SU-DHL-6 (cell line): ENCODE results near the gene SLC2A1.

Experiments used
- H2AFZ ChIP-seq: fragments of 200-600 bp; sonication (generic); 2 replicates; pipeline ENCODE4 v1.6.1; 2014; ENCODE audit warnings: low read depth, mild to moderate bottlenecking, moderate library complexity, mixed read lengths, antibody characterized with exemption, low read length; ENCODE audit not compliant: severe bottlenecking
- H3F3A ChIP-seq: fragments of 200-600 bp; shearing (Covaris generic); 2 replicates; pipeline ENCODE4 v1.6.0; 2016; ENCODE audit warnings: antibody characterized with exemption, mild to moderate bottlenecking; ENCODE audit not compliant: insufficient read depth
- H3K27ac ChIP-seq: fragments of 200-600 bp; sonication (generic); 2 replicates; pipeline ENCODE4 v1.5.1; 2016; ENCODE audit warnings: low read depth, mild to moderate bottlenecking, low read length, moderate library complexity, mixed read lengths
- H3K27me3 ChIP-seq: fragments of 200-600 bp; sonication (generic), shearing (Covaris generic); 2 replicates; pipeline ENCODE4 v1.6.0; 2014; ENCODE audit warnings: mild to moderate bottlenecking, low read length
- H3K36me3 ChIP-seq: fragments of 200-600 bp; sonication (generic); 2 replicates; pipeline ENCODE4 v1.6.1; 2014; ENCODE audit warnings: mild to moderate bottlenecking, low read length, mixed read lengths
- H3K4me2 ChIP-seq: fragments of 300-600, 200-600 bp; shearing (Covaris generic), sonication (generic); 2 replicates; pipeline ENCODE4 v1.6.0; 2014; ENCODE audit warnings: low read length, low read depth, mild to moderate bottlenecking; ENCODE audit not compliant: poor library complexity, severe bottlenecking
- H3K4me3 ChIP-seq: fragments of 200-600 bp; sonication (generic); 2 replicates; pipeline ENCODE4 v1.5.1; 2014; ENCODE audit warnings: antibody characterized with exemption, low read length, mild to moderate bottlenecking, mixed read lengths; ENCODE audit not compliant: insufficient read depth, poor library complexity, severe bottlenecking
- H3K79me2 ChIP-seq: fragments of 200-600 bp; sonication (generic); 2 replicates; pipeline ENCODE4 v1.6.1; 2014; ENCODE audit warnings: mild to moderate bottlenecking, low read length, moderate library complexity; ENCODE audit not compliant: insufficient read depth
- H3K9ac ChIP-seq: fragments of 200-600 bp; sonication (generic); 2 replicates; pipeline ENCODE4 v1.7.0; 2014; ENCODE audit warnings: mild to moderate bottlenecking, low read length
- H3K9me2 ChIP-seq: fragments of 200-600 bp; sonication (generic); replicated peaks from 2 replicates; pipeline ENCODE4 v1.6.1; 2014; ENCODE audit warnings: low read length; ENCODE audit not compliant: insufficient read depth
- H3K9me3 ChIP-seq: fragments of 200-600 bp; sonication (generic); 2 replicates; pipeline ENCODE4 v1.6.1; 2014; ENCODE audit warnings: low read length, mixed read lengths; ENCODE audit not compliant: insufficient read depth
- H4K20me1 ChIP-seq: fragments of 200-600 bp; sonication (generic); 2 replicates; pipeline ENCODE4 v1.6.1; 2014; ENCODE audit warnings: low read depth, mild to moderate bottlenecking, antibody characterized with exemption, low read length, moderate library complexity, mixed read lengths
- CTCF ChIP-seq: fragments of 200-600 bp; sonication (generic); IDR thresholded peaks from one replicate; pipeline ENCODE4 v1.5.1; 2017; ENCODE audit warnings: antibody characterized with exemption, mild to moderate bottlenecking, low read length, moderate library complexity; ENCODE audit not compliant: insufficient read depth, poor library complexity, severe bottlenecking
- EZH2phosphoT487 ChIP-seq: fragments of 200-600 bp; sonication (generic), shearing (Covaris generic); conservative IDR thresholded peaks from 2 replicates; pipeline ENCODE4 v1.6.1; 2018; ENCODE audit warnings: mild to moderate bottlenecking, antibody characterized with exemption, low read length, moderate library complexity, mixed read lengths

The SLC2A1 gene

GRCh38 chr1:42927920-42928505, 30.7 kb downstream of the SLC2A1 start:
- Histone ChIP-seq H4K20me1 (no peaks in the 10 kb centered on the region), H3K27ac (no peak overlapping the region), H3K9me3 (no peaks in the 10 kb centered on the region), H3K4me2 (no peak overlapping the region), H2AFZ (no peak overlapping the region), H3K9ac (no peak overlapping the region), H3K9me2 (no peaks in the 10 kb centered on the region), H3F3A (peaks cover 42% of the 10 kb centered on the region), H3K27me3 (no peaks in the 10 kb centered on the region), H3K79me2 (peaks cover 4% of the 10 kb centered on the region; the same call in 1 of the 2 replicates), H3K4me3 (no peak overlapping the region), H3K36me3 (no peaks in the 10 kb centered on the region)
- no peak for TF ChIP-seq CTCF
- TF ChIP-seq EZH2phosphoT487 = no peak

- no peak overlapping the region for H3K9ac ChIP-seq
- H3F3A ChIP-seq = peaks cover 36% of the 10 kb centered on the region
- H3K36me3 ChIP-seq = no peaks in the 10 kb centered on the region
These were observed 31.3 kb downstream of the SLC2A1 start for GRCh38 chr1:42927274-42927841.

GRCh38 chr1:42926879-42927242, 31.8 kb downstream of the SLC2A1 start:
- H3K36me3 ChIP-seq = no peaks in the 10 kb centered on the region
- no peak overlapping the region for H2AFZ ChIP-seq
- no peaks in the 10 kb centered on the region for H3K9me3 ChIP-seq
- no peak overlapping the region for H3K27ac ChIP-seq
- no peaks in the 10 kb centered on the region for H3K9me2 ChIP-seq
- no peak for TF ChIP-seq EZH2phosphoT487
- no peak for TF ChIP-seq CTCF
- no peaks in the 10 kb centered on the region for H4K20me1 ChIP-seq
- peaks cover 34% of the 10 kb centered on the region for H3F3A ChIP-seq
- H3K9ac ChIP-seq = no peak overlapping the region
- H3K4me2 ChIP-seq = no peak overlapping the region
- H3K4me3 ChIP-seq = no peak overlapping the region
- H3K79me2 ChIP-seq = 0 out of 2 replicates have a peak, but pooled peaks cover 3% of the 10 kb centered on the region
- no peaks in the 10 kb centered on the region for H3K27me3 ChIP-seq

More at GRCh38 chr1:42927274-42927841, 31.3 kb downstream of the SLC2A1 start:
- Histone ChIP-seq H3K9me2 (no peaks in the 10 kb centered on the region), H3K9me3 (no peaks in the 10 kb centered on the region), H2AFZ (no peak overlapping the region), H3K4me3 (no peak overlapping the region), H3K79me2 (0 out of 2 replicates have a peak, but pooled peaks cover 3% of the 10 kb centered on the region), H3K4me2 (no peak overlapping the region), H4K20me1 (no peaks in the 10 kb centered on the region), H3K27ac (no peak overlapping the region), H3K27me3 (no peaks in the 10 kb centered on the region)
- TF ChIP-seq CTCF = no peak
- no peak for TF ChIP-seq EZH2phosphoT487
